GM12865 (cell line): ENCODE results near the gene ADAMTS4.

Experiments
- DNase-seq: peaks from one replicate; pipeline ENCODE4 v3.0.0; 2010; ENCODE audit warnings: low read depth
- H3K4me3 ChIP-seq: 2 replicates; pipeline ENCODE4 v1.5.1; 2011; ENCODE audit warnings: mild to moderate bottlenecking, low read depth, low read length, control low read depth
- TF ChIP-seq, protein P1 (sequence below): IDR thresholded peaks from 2 replicates; pipeline ENCODE4 v1.5.1; 2011; ENCODE audit warnings: low read length, control low read depth, low read depth, inconsistent platforms; ENCODE audit not compliant: insufficient read depth; ENCODE audit errors: missing control alignments

Gene ADAMTS4

DNA sequence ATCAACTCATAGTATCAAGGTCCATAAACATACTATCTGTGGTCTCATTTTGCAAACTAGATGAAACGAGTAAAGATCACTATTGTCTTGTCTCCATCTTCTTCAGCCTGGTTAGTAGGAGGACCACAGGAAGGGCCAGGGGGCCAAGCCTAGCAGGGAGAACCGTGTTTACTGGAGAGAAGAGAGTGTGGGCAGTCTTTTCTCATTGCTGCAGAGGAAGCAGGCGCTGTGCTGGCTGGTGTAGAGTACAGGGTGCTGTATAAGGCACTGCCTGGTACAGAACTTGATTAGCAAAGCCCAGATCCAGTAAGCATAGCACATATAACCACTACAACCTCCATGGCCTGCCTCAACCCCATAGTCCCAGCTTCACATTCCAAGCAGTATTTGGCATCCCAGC, 11.5 kb downstream of the ADAMTS4 start:
- no peak overlapping the region for H3K4me3 ChIP-seq
- DNase-seq, result no peak
- TF ChIP-seq, protein P1, sequence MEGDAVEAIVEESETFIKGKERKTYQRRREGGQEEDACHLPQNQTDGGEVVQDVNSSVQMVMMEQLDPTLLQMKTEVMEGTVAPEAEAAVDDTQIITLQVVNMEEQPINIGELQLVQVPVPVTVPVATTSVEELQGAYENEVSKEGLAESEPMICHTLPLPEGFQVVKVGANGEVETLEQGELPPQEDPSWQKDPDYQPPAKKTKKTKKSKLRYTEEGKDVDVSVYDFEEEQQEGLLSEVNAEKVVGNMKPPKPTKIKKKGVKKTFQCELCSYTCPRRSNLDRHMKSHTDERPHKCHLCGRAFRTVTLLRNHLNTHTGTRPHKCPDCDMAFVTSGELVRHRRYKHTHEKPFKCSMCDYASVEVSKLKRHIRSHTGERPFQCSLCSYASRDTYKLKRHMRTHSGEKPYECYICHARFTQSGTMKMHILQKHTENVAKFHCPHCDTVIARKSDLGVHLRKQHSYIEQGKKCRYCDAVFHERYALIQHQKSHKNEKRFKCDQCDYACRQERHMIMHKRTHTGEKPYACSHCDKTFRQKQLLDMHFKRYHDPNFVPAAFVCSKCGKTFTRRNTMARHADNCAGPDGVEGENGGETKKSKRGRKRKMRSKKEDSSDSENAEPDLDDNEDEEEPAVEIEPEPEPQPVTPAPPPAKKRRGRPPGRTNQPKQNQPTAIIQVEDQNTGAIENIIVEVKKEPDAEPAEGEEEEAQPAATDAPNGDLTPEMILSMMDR, result no peak

DNA sequence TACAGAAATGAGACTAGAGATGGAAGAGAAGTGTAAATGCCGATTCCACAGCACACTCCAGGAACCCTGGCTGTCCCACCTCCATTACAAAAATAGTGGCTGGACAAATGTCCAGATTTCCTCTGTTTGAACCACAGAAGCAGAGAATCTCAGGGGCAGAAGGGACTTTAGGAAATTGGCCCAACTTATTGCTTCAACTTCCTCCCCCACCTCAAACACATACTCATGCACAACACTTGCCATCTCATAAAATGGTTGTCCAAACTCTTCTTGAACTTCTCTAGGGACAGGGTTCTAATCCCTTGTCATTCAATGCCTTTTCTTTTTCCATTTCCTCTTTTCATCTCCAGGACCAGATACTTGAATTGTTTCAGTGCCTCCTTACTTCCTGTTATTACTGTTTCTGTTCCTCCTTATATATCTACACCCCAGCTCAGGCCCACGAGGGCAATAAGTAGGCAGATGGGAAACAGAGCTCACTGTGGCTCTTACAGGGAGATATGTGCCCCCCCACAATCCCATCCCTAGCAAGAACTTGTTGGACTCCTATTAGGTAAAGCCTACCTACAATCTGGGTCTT, 13.0 kb downstream of the ADAMTS4 start:
- peak overlapping the region; percentile 45 for H3K4me3 ChIP-seq
- peak; percentile 70 for DNase-seq
- TF ChIP-seq, protein P1, result no peak

DNA sequence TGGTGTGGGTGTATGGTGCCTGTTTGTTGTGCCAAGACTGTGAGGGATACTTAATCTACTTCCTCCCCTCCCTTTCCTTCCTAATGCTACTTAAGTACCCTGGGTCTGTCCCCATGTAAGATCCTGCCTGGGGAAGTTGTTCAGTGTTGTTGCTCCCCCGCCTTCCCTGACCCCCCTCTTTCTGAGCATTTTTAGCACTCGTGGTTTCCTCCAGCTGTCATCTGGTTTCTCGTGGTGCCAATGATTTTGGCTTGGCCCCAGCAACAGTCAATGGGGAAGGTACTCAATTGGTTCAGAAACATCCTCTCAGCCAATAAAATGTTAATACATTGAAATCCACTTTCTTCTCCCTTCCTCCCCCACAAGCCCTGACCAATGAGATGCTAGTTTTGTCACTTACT, 13.6 kb downstream of the ADAMTS4 start:
- TF ChIP-seq, protein P1, result no peak
- H3K4me3 ChIP-seq, result peak overlapping the region; percentile 63
- peak; percentile 97 for DNase-seq

DNA sequence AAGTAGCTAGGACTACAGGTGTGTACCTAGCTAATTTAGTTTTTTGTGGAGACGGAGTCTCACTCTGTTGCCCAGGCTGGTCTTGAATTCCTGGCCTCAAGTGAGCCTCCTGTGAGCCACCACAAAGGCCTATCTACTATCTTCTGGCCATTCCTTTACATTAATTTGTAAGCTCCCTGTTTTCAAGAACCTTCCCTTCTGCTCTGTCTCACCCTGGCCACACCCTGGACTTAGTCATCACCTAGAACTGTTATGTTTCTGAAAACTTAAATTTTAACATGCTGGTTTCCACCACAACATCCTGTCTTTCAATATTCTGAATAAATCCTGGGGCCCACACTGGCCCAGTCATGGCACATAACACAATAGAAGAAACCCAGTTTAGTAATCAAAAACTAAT, 16.6 kb downstream of the ADAMTS4 start:
- DNase-seq, result peak; percentile 89
- peak overlapping the region; percentile 21 for H3K4me3 ChIP-seq
- TF ChIP-seq, protein P1, result no peak

DNA sequence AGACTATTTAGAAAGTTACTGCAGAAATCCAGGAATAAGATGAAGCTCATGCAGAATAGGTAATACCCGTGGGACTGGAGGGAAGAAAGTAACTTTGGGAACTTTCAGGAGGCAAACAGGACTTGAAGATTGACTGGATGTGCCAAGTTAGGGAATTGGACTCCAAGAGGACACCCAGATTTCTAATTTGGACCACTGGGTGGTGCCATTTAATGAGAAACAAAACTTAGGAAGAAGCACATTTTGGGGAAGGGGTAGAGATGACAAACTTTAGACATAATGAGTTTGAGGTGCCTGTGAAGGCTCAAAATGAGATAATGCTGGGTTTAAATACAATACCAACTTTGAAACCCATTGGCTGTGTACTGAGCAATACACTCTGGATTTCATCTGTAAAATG, 18.2 kb downstream of the ADAMTS4 start:
- no peak for DNase-seq
- H3K4me3 ChIP-seq, result no peak overlapping the region
- TF ChIP-seq, protein P1, result no peak

DNA sequence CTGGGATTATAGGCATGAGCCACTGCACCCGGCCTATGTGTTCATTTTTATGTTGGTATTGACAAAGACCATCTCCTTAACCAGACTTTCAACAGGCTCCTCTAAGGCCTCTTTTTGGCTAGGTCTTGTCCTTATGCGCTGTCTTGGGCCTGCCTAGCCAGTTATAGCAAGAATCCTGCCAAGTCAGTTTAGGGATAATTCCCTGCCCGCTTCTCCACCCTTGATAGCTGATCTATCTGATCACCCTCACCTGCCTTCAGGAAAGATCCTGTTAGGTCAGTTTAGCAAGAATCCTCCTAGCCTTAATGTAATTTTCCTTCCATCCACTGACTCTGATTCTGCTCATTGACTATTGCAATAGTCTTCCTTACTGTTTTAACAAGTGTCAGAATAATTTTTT, 19.2 kb downstream of the ADAMTS4 start:
- no peak for DNase-seq
- no peak overlapping the region for H3K4me3 ChIP-seq
- TF ChIP-seq, protein P1, result no peak

DNA sequence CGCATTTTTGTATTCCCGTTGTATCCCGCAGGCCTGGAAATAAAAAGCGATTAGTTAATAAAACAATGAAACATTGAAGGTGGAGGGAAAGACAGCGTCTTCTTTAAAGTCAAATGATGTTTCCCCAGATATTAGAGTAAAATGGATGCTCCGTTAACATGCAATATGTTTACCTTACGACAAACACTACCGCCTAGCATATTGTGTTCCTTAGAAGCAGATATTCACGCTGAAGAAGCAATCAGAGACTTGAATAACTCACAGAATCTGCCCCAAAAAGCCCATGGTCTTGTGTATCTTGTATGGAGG, 21.0 kb downstream of the ADAMTS4 start:
- TF ChIP-seq, protein P1, result no peak
- peak overlapping the region; percentile 74 for H3K4me3 ChIP-seq
- DNase-seq, result no peak
